Type B pancreatic cell (in vitro differentiated cells): ENCODE data around the gene LAMP5. TPM values are rescaled to one million over a fixed set of nuclear protein-coding genes. Genes with fewer than 3 reads are reported as not detected.

Source experiments
- DNase-seq: peaks from one replicate; pipeline ENCODE4 v3.0.0; 2021; ENCODE audit warnings: mixed read lengths; ENCODE audit not compliant: unreplicated experiment; ENCODE audit errors: extremely low spot score
- H3K27ac Mint-ChIP-seq: 2 replicates; pipeline ENCODE4 v1.8.0; 2021; ENCODE audit warnings: mild to moderate bottlenecking, mixed read lengths
- H3K27me3 Mint-ChIP-seq: 2 replicates; pipeline ENCODE4 v1.8.0; 2021; ENCODE audit warnings: mixed read lengths
- H3K36me3 Mint-ChIP-seq: 2 replicates; pipeline ENCODE4 v1.8.0; 2021; ENCODE audit warnings: mixed read lengths
- H3K4me1 Mint-ChIP-seq: one replicate; pipeline ENCODE4 v1.8.0; 2021; ENCODE audit warnings: mixed read lengths; ENCODE audit not compliant: unreplicated experiment
- H3K4me3 Mint-ChIP-seq: 2 replicates; pipeline ENCODE4 v1.8.0; 2021; ENCODE audit warnings: mild to moderate bottlenecking, mixed read lengths
- H3K9me3 Mint-ChIP-seq: 2 replicates; pipeline ENCODE4 v1.8.0; 2021; ENCODE audit warnings: mixed read lengths
- total RNA-seq: library from RNA; stranded (reverse); gene quantifications from 2 replicates; pipeline ENCODE4 v1.2.1, GENCODE V29; 2021; ENCODE audit warnings: low replicate concordance
- TF ChIP-seq, protein P1 (sequence below): fragments of 200-600 bp; sonication (generic); conservative IDR thresholded peaks from 2 replicates; pipeline ENCODE4 v1.5.0; 2021; ENCODE audit warnings: antibody characterized with exemption, mild to moderate bottlenecking

LAMP5 gene
- total RNA-seq, 1 donor from 2014 or later: 7.6 TPM

DNA sequence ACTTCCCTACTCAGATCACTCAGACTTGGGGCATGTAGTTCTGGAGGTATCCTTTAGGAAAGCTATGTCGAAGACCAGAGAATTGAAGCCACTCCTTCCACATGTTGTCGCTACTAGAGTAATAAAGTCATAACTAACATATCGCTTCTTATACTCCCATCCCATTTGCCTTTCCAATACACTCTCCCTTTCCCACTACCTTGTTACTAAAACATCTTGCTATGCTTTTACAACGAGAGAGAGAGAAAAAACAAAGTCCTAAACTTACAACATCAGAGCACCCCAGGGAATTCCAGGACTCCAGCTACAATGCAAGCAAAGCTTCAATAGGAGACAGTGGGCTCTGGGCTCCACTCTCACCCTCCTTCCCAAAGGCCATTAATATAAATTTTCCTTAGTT lies 5.1 kb upstream of the LAMP5 start:
- H3K36me3 Mint-ChIP-seq: no peaks in the 10 kb centered on the region
- H3K27ac Mint-ChIP-seq: no peak overlapping the region
- no peaks in the 10 kb centered on the region for H3K9me3 Mint-ChIP-seq
- H3K4me3 Mint-ChIP-seq: no peak overlapping the region
- DNase-seq: no peak
- H3K4me1 Mint-ChIP-seq: peaks cover 6% of the 10 kb centered on the region
- TF ChIP-seq, protein P1, sequence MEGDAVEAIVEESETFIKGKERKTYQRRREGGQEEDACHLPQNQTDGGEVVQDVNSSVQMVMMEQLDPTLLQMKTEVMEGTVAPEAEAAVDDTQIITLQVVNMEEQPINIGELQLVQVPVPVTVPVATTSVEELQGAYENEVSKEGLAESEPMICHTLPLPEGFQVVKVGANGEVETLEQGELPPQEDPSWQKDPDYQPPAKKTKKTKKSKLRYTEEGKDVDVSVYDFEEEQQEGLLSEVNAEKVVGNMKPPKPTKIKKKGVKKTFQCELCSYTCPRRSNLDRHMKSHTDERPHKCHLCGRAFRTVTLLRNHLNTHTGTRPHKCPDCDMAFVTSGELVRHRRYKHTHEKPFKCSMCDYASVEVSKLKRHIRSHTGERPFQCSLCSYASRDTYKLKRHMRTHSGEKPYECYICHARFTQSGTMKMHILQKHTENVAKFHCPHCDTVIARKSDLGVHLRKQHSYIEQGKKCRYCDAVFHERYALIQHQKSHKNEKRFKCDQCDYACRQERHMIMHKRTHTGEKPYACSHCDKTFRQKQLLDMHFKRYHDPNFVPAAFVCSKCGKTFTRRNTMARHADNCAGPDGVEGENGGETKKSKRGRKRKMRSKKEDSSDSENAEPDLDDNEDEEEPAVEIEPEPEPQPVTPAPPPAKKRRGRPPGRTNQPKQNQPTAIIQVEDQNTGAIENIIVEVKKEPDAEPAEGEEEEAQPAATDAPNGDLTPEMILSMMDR: no peak
- H3K27me3 Mint-ChIP-seq: peaks cover 86% of the 10 kb centered on the region

DNA sequence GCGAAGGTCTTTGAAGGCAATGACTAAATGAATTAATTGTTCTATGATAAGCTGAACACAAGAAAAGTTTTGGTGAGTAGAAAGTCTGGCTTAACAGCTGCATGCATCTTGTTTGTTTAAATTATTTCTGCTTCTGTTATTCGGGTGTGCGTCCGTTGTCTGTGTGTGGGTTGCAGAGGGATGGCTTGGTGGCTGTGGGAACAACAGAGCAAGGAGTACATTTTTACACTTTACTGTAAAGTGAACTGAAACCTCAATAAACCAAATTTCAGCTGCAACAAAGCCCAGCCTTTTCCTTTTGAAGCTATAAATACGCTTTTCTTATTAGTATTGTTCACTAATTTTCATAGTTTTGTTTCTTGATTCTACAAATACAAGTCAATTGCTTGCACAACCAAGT lies 3.5 kb upstream of the LAMP5 start:
- no peak for DNase-seq
- H3K9me3 Mint-ChIP-seq: no peaks in the 10 kb centered on the region
- H3K36me3 Mint-ChIP-seq: no peaks in the 10 kb centered on the region
- peaks cover 7% of the 10 kb centered on the region for H3K4me1 Mint-ChIP-seq
- H3K27ac Mint-ChIP-seq: no peak overlapping the region
- H3K4me3 Mint-ChIP-seq: no peak overlapping the region
- peaks cover 91% of the 10 kb centered on the region for H3K27me3 Mint-ChIP-seq
- TF ChIP-seq, protein P1: no peak

DNA sequence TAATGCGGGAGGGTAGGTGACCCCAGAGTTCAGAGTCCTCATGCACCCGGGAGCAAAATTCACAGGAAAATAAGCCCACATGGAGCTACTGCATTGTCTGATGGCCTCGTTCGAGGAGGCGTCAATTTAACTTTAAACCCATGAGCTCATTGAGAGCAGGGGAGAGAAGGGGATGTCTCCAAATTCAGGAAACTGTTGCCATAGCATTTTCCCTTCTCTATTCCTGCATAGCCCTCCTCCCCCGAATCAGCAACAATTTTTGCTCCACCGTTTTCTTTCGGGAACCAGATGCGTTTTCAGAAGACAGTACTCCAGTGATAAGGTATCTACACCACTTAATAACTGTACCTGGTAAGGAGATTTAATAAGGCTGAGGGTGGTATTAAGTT lies 324 bp upstream of the LAMP5 start:
- TF ChIP-seq, protein P1: no peak
- Mint-ChIP-seq H3K4me1 (peaks cover 12% of the 10 kb centered on the region), H3K9me3 (no peaks in the 10 kb centered on the region), H3K36me3 (no peaks in the 10 kb centered on the region), H3K27me3 (peaks cover 95% of the 10 kb centered on the region), H3K4me3 (peak overlapping the region; percentile 85), H3K27ac (no peak overlapping the region)
- no peak for DNase-seq

DNA sequence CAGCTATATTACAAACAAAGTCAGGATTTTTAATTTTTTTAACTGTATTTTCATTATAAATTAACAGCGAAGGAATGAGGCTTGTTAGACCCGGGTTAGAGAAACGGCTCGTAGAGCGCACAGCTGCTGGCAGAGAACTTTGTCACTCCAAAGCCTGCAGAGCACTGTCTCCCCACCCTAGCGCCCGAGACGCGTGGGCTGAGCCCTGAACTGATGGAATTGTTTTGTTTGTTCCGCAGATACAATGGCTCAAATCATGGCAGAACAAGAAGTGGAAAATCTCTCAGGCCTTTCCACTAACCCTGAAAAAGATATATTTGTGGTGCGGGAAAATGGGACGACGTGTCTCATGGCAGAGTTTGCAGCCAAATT lies 810 bp downstream of the LAMP5 start:
- H3K4me1 Mint-ChIP-seq: peaks cover 12% of the 10 kb centered on the region
- H3K36me3 Mint-ChIP-seq: no peaks in the 10 kb centered on the region
- peaks cover 92% of the 10 kb centered on the region for H3K27me3 Mint-ChIP-seq
- H3K9me3 Mint-ChIP-seq: no peaks in the 10 kb centered on the region
- H3K4me3 Mint-ChIP-seq: peak overlapping the region; percentile 85
- no peak for DNase-seq
- H3K27ac Mint-ChIP-seq: no peak overlapping the region
- TF ChIP-seq, protein P1: no peak

DNA sequence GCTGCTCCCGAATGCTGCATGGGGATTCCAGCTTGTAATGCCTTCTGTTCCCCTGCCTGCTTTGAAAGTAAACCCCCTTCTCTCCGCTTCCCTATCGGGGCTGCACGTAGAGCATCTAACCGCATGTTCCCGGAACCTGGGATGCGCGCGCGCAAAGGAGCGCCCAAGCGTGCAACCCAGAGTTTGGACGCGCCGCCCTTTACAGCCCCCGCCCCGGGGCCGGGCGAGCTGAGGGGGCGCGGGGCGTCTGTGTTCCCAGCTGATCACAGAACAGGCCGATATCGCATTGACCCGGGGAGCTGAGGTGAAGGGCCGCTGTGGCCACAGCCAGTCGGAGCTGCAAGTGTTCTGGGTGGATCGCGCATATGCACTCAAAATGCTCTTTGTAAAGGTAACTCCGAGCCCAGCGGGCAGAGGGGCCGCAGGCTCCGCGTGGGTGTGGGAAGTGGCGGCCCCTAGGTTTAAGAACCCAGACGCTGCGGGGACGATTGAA lies 1.4 kb downstream of the LAMP5 start:
- DNase-seq: no peak
- Mint-ChIP-seq H3K36me3 (no peaks in the 10 kb centered on the region), H3K27ac (no peak overlapping the region)

More for the DNA sequence above, 1.4 kb downstream of the LAMP5 start:
- H3K4me3 Mint-ChIP-seq: peak overlapping the region; percentile 85
- H3K27me3 Mint-ChIP-seq: peaks cover 88% of the 10 kb centered on the region
- peaks cover 12% of the 10 kb centered on the region for H3K4me1 Mint-ChIP-seq
- TF ChIP-seq, protein P1: no peak
- H3K9me3 Mint-ChIP-seq: no peaks in the 10 kb centered on the region
